Esophagus squamous epithelium (tissue), 5 donors: ENCODE measurements around the gene MBNL2. TPM values are rescaled to one million over a fixed set of nuclear protein-coding genes. Genes with fewer than 3 reads are reported as not detected.

Experiments used
- DNase-seq: peaks from one replicate; lab custom pipeline; 2025; lab: John Stamatoyannopoulos, UW
- H3K27ac ChIP-seq, 4 donors: fragments of 200-600 bp; sonication (generic); one replicate each; pipeline ENCODE4 v1.5.1; 2016 to 2019; ENCODE audit warnings: mild to moderate bottlenecking in 1 of 4
- H3K27me3 ChIP-seq, 4 donors: fragments of 200-600 bp; sonication (generic); 1 replicate in 3 of 4; 2 replicates in 1 of 4; pipeline versions ENCODE4 v1.5.1 to v1.6.0; 2017 to 2021; ENCODE audit warnings: antibody characterized with exemption in 1 of 4
- H3K36me3 ChIP-seq, 3 donors: fragments of 200-600 bp; sonication (generic); one replicate each; pipeline ENCODE4 v1.5.1; 2016 to 2019
- H3K4me1 ChIP-seq, 3 donors: fragments of 200-600 bp; sonication (generic); one replicate each; pipeline ENCODE4 v1.5.1; 2017 to 2019
- H3K4me3 ChIP-seq, 4 donors: fragments of 200-600 bp; sonication (generic); 1 replicate in 3 of 4; 2 replicates in 1 of 4; pipeline ENCODE4 v1.5.1; 2016 to 2019; ENCODE audit warnings: mild to moderate bottlenecking in 2 of 4, moderate library complexity in 1 of 4
- H3K9me3 ChIP-seq, 3 donors: fragments of 200-600 bp; sonication (generic); one replicate each; pipeline ENCODE4 v1.5.1; 2016 to 2019
- POLR2A ChIP-seq, 4 donors: fragments of 450-650 bp; IDR thresholded peaks; one replicate each; pipeline ENCODE4 v1.6.1; 2017; ENCODE audit warnings: antibody characterized with exemption in 4 of 4, mild to moderate bottlenecking in 4 of 4, moderate library complexity in 3 of 4
- WGBS, 2 donors: methylation state at CpG; one replicate each; pipeline ENCODE4 v1.1.5; 2018; 5-methylcytosine and 5-hydroxymethylcytosine counted together
- intact Hi-C: fragments of 100-400 bp; cut with DNase I; formaldehyde crosslinking; loops from one replicate; pipeline ENCODE4 v1.15.0; 2022
- total RNA-seq, 4 donors: library from RNA; depleted of rRNA; stranded (reverse); fragments of >200 nt; gene quantifications; one replicate each; pipeline ENCODE4 v1.1.0, GENCODE V29; 2016
- TF ChIP-seq, protein P1 (sequence below), 6 experiments: fragments of 450-650 bp in 4 of 6; fragments of 200-600 bp in 2 of 6; sonication (generic) in 2 of 6; IDR thresholded peaks; one replicate each; pipeline ENCODE4 v1.5.1; 2016 to 2019; ENCODE audit warnings: antibody characterized with exemption in 6 of 6, mild to moderate bottlenecking in 4 of 6, moderate library complexity in 4 of 6
- donor health status: DM: yes; HTN: yes; CAD: no.

MBNL2 gene
- total RNA-seq, 4 donors from 2014 or later, result 18.3 to 58.7 (median 29.7) TPM

- intact Hi-C loops, result no loop called here
- TF ChIP-seq POLR2A (IDR thresholded peaks at IDR 0.05), result no peak
- TF ChIP-seq, protein P1, sequence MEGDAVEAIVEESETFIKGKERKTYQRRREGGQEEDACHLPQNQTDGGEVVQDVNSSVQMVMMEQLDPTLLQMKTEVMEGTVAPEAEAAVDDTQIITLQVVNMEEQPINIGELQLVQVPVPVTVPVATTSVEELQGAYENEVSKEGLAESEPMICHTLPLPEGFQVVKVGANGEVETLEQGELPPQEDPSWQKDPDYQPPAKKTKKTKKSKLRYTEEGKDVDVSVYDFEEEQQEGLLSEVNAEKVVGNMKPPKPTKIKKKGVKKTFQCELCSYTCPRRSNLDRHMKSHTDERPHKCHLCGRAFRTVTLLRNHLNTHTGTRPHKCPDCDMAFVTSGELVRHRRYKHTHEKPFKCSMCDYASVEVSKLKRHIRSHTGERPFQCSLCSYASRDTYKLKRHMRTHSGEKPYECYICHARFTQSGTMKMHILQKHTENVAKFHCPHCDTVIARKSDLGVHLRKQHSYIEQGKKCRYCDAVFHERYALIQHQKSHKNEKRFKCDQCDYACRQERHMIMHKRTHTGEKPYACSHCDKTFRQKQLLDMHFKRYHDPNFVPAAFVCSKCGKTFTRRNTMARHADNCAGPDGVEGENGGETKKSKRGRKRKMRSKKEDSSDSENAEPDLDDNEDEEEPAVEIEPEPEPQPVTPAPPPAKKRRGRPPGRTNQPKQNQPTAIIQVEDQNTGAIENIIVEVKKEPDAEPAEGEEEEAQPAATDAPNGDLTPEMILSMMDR (IDR thresholded peaks at IDR 0.05), result no peak
- H3K27me3 ChIP-seq, result no peaks in the 10 kb centered on the region
- no peaks in the 10 kb centered on the region for H3K9me3 ChIP-seq
- no peaks in the 10 kb centered on the region for H3K36me3 ChIP-seq
- H3K4me3 ChIP-seq, result no peak overlapping the region
- no peaks in the 10 kb centered on the region for H3K4me1 ChIP-seq
- no peak for DNase-seq
- no peak overlapping the region for H3K27ac ChIP-seq
- 88 to 97% methylated on average over 3 of the region's 3 CpGs for WGBS, 2 donors
Measured at GRCh38 chr13:97403893-97404750, 182.0 kb downstream of the MBNL2 start.

- no peak for TF ChIP-seq POLR2A (IDR thresholded peaks at IDR 0.05)
- TF ChIP-seq, protein P1 (IDR thresholded peaks at IDR 0.05), result no peak
- no peaks in the 10 kb centered on the region for H3K4me1 ChIP-seq
- H3K9me3 ChIP-seq, result no peaks in the 10 kb centered on the region
- H3K36me3 ChIP-seq, result no peaks in the 10 kb centered on the region
- peaks cover 0 to 7% (median 0%) of the 10 kb centered on the region in 4 donors for H3K27me3 ChIP-seq
- no peak for DNase-seq
- intact Hi-C loops, result no loop called here
- peak overlapping the region in 3 of 4 donors; percentile 27 to 56 (median 33) for H3K27ac ChIP-seq
- 78 to 88% methylated on average over 2 of the region's 2 CpGs for WGBS, 2 donors
- H3K4me3 ChIP-seq, result no peak overlapping the region
Measured at GRCh38 chr13:97407540-97407939, 185.4 kb downstream of the MBNL2 start.

GRCh38 chr13:97408938-97409337 is 186.8 kb downstream of the MBNL2 start:
- Histone ChIP-seq H3K36me3 (no peaks in the 10 kb centered on the region), H3K9me3 (no peaks in the 10 kb centered on the region), H3K4me1 (no peaks in the 10 kb centered on the region), H3K4me3 (no peak overlapping the region), H3K27me3 (peaks cover 0 to 7% (median 0%) of the 10 kb centered on the region in 4 donors), H3K27ac (no peak overlapping the region)
- TF ChIP-seq, protein P1 (IDR thresholded peaks at IDR 0.05), result no peak
- TF ChIP-seq POLR2A (IDR thresholded peaks at IDR 0.05), result no peak
- no peak for DNase-seq
- intact Hi-C loops, result no loop called here
- WGBS, 2 donors, result 84 to 93% methylated on average over 2 of the region's 2 CpGs

- Histone ChIP-seq H3K27me3 (peaks cover 0 to 7% (median 0%) of the 10 kb centered on the region in 4 donors), H3K4me3 (no peak overlapping the region), H3K9me3 (no peaks in the 10 kb centered on the region), H3K36me3 (no peaks in the 10 kb centered on the region), H3K27ac (no peak overlapping the region), H3K4me1 (no peaks in the 10 kb centered on the region)
- TF ChIP-seq, protein P1 (IDR thresholded peaks at IDR 0.05), result no peak
- no peak for TF ChIP-seq POLR2A (IDR thresholded peaks at IDR 0.05)
- DNase-seq, result no peak
- intact Hi-C loops, result no loop called here
- 74 to 80% methylated on average over 6 of the region's 6 CpGs for WGBS, 2 donors
Measured at GRCh38 chr13:97411984-97412383, 189.9 kb downstream of the MBNL2 start.

DNA sequence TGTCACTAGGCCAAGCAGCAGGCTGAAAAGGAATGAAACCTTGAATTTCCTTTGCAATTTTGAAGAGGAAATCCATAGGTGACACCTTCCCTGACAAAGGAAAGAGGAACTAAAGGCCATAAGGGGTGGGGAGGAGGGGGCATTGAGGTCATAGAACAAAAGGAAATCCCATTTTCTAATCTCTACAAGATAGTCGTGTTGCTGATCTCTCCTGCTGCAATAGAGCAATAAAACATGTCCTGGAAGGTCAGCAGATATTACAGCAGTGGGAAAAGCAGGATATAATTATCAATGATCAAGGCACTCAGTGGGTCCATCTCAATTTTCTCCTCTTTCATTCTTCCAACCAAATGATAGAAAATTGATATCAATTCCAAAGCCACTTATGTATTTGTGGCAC is 191.6 kb downstream of the MBNL2 start:
- TF ChIP-seq POLR2A (IDR thresholded peaks at IDR 0.05), result no peak
- TF ChIP-seq, protein P1 (IDR thresholded peaks at IDR 0.05), result no peak
- Histone ChIP-seq H3K9me3 (no peaks in the 10 kb centered on the region), H3K27ac (no peak overlapping the region), H3K27me3 (peaks cover 0 to 7% (median 0%) of the 10 kb centered on the region in 4 donors), H3K4me3 (no peak overlapping the region), H3K36me3 (no peaks in the 10 kb centered on the region), H3K4me1 (no peaks in the 10 kb centered on the region)
- 23 to 33% methylated on average over 1 of the region's 1 CpG for WGBS, 2 donors
- intact Hi-C loops, result no loop called here
- no peak for DNase-seq
